ENCODE measurements around the gene CAD.

Gene CAD

DNA sequence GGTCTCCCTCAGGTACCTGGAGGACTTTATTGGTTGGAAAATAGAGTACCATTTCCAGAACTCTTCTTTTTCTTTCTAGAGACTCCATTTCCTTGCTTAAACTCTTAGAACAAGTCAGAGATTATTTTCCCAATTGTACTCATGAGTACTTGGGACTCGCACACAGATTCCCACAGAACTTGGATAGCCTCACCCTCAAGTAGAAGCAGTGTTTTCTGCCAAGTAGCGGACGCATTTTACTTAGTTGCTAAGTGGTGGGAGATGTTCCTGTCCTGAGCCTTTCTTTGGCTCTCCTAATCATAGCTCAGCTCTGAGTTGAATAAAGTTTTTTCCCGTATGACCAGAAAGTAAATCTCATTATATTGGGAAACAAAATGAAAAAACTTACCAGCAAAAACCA, 28.5 kb downstream of the CAD start:
- Histone ChIP-seq H3K9me3 (ENCODE audit: control insufficient read depth, insufficient read depth, low read length) (no peaks in the 10 kb centered on the region), H3K9me2 (replicated peaks; ENCODE audit: control insufficient read depth, low read length) (no peaks in the 10 kb centered on the region), H3F3A (ENCODE audit: control insufficient read depth, insufficient read depth) (peaks cover 3% of the 10 kb centered on the region; the same call in 1 of the 2 replicates), H3K27ac (ENCODE audit: low read depth, low read length) (no peak overlapping the region), H3K27me3 (ENCODE audit: control insufficient read depth, low read length) (no peaks in the 10 kb centered on the region), H3K4me1 (ENCODE audit: control insufficient read depth, low read length) (peaks cover 17% of the 10 kb centered on the region), H4K20me1 (ENCODE audit: control insufficient read depth, insufficient read depth, low read depth, low read length) (no peaks in the 10 kb centered on the region), H3K4me3 (ENCODE audit: low read length) (no peak overlapping the region), H3K4me2 (ENCODE audit: low read length) (no peak overlapping the region), H3K79me2 (ENCODE audit: control insufficient read depth, low read length) (no peaks in the 10 kb centered on the region), H3K36me3 (ENCODE audit: control insufficient read depth, low read length) (peaks cover 38% of the 10 kb centered on the region)
- no peak for TF ChIP-seq EZH2phosphoT487 (IDR thresholded peaks at IDR 0.05; ENCODE audit: borderline replicate concordance, low read length)
- TF ChIP-seq, protein P1, sequence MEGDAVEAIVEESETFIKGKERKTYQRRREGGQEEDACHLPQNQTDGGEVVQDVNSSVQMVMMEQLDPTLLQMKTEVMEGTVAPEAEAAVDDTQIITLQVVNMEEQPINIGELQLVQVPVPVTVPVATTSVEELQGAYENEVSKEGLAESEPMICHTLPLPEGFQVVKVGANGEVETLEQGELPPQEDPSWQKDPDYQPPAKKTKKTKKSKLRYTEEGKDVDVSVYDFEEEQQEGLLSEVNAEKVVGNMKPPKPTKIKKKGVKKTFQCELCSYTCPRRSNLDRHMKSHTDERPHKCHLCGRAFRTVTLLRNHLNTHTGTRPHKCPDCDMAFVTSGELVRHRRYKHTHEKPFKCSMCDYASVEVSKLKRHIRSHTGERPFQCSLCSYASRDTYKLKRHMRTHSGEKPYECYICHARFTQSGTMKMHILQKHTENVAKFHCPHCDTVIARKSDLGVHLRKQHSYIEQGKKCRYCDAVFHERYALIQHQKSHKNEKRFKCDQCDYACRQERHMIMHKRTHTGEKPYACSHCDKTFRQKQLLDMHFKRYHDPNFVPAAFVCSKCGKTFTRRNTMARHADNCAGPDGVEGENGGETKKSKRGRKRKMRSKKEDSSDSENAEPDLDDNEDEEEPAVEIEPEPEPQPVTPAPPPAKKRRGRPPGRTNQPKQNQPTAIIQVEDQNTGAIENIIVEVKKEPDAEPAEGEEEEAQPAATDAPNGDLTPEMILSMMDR (IDR thresholded peaks at IDR 0.05; ENCODE audit: low read depth, low read length, poor library complexity, severe bottlenecking), result no peak

DNA sequence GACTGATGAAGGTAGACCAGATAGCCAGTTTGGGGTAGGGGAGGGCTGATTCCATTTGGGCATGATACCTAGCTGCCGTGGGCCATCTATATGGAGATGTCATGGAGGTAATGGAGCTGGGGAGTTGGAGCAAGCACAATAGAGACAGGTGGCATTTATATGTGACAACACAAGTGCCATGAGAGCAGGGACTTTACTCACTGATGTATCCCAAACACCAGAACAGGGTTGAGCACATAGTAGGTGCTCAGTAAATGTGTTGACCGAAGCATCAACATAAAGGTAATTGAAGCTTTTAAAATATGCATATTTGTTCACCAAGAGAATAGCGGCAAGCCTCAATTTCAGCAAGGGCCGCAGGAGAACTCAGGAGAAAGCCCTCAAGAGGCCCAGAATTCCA, 30.7 kb downstream of the CAD start:
- Histone ChIP-seq H3K9me2 (replicated peaks; ENCODE audit: control insufficient read depth, low read length) (no peaks in the 10 kb centered on the region), H3K9me3 (ENCODE audit: control insufficient read depth, insufficient read depth, low read length) (no peaks in the 10 kb centered on the region), H3K79me2 (ENCODE audit: control insufficient read depth, low read length) (no peaks in the 10 kb centered on the region), H3K4me1 (ENCODE audit: control insufficient read depth, low read length) (peaks cover 31% of the 10 kb centered on the region), H3K27me3 (ENCODE audit: control insufficient read depth, low read length) (no peaks in the 10 kb centered on the region), H3K4me2 (ENCODE audit: low read length) (no peak overlapping the region), H3F3A (ENCODE audit: control insufficient read depth, insufficient read depth) (peaks cover 7% of the 10 kb centered on the region; the same call in 1 of the 2 replicates), H3K36me3 (ENCODE audit: control insufficient read depth, low read length) (peaks cover 16% of the 10 kb centered on the region), H3K4me3 (ENCODE audit: low read length) (no peak overlapping the region), H4K20me1 (ENCODE audit: control insufficient read depth, insufficient read depth, low read depth, low read length) (no peaks in the 10 kb centered on the region), H3K27ac (ENCODE audit: low read depth, low read length) (no peak overlapping the region)
- no peak for TF ChIP-seq EZH2phosphoT487 (IDR thresholded peaks at IDR 0.05; ENCODE audit: borderline replicate concordance, low read length)
- TF ChIP-seq, protein P1 (IDR thresholded peaks at IDR 0.05; ENCODE audit: low read depth, low read length, poor library complexity, severe bottlenecking), result no peak

DNA sequence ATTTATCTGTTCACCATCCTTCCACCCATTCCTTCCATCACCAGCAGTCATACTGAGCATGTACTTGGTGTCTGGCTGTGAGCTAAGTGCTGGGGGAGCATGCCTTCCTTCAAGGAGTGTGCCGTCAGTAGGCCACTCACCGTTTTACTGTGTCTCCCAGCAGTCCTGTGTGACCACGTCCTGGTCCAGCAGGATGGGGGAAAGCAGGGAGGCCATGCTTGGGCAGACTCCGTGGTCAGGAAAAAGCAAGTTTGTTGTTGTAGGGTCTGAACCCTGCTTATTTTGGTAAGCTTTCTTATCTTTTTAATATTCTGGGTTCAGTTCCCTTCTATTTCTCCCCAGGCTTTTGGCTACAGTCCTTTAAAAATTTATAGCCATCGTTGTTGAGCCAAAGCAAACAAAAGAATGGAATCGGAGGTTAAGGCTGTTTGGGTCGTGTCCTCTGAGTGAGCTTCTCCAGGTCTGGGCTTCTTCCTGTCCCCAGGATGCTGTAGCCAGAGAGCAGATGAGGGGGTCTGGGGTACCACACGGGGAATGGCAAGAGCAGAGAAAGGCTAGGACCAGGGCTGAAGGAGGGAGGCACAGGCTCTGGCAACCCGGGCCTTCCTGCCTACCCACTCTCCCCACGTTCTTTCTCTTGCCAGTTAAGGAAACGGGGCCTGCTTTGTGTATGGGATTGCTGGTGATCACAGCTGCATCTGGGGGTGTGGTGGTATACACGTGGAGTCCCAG, 32.2 kb downstream of the CAD start:
- Histone ChIP-seq H4K20me1 (ENCODE audit: control insufficient read depth, insufficient read depth, low read depth, low read length) (no peaks in the 10 kb centered on the region), H3K9me2 (replicated peaks; ENCODE audit: control insufficient read depth, low read length) (no peaks in the 10 kb centered on the region), H3K4me1 (ENCODE audit: control insufficient read depth, low read length) (peaks cover 31% of the 10 kb centered on the region), H3K27ac (ENCODE audit: low read depth, low read length) (no peak overlapping the region), H3K27me3 (ENCODE audit: control insufficient read depth, low read length) (no peaks in the 10 kb centered on the region), H3K79me2 (ENCODE audit: control insufficient read depth, low read length) (no peaks in the 10 kb centered on the region), H3F3A (ENCODE audit: control insufficient read depth, insufficient read depth) (peaks cover 4% of the 10 kb centered on the region; the same call in 1 of the 2 replicates), H3K4me3 (ENCODE audit: low read length) (no peak overlapping the region), H3K9me3 (ENCODE audit: control insufficient read depth, insufficient read depth, low read length) (no peaks in the 10 kb centered on the region), H3K4me2 (ENCODE audit: low read length) (no peak overlapping the region), H3K36me3 (ENCODE audit: control insufficient read depth, low read length) (peaks cover 1% of the 10 kb centered on the region)
- TF ChIP-seq, protein P1 (IDR thresholded peaks at IDR 0.05; ENCODE audit: low read depth, low read length, poor library complexity, severe bottlenecking), result no peak
